Measurements from ENCODE around the gene HSD11B2. TPM values are rescaled to one million over a fixed set of nuclear protein-coding genes. Genes with fewer than 3 reads are reported as not detected.

The HSD11B2 gene
- total and polyA plus RNA-seq, 10 donors, result 0.85 to 18.3 (median 4.2) TPM

- Histone ChIP-seq H3K27me3 (replicated peaks in 1 of 7) (no peaks in the 10 kb centered on the region), H3K4me3 (no peak overlapping the region), H3K36me3 (peaks cover 0 to 100% (median 65%) of the 10 kb centered on the region in 6 donors), H3K4me1 (peaks cover 25 to 99% (median 74%) of the 10 kb centered on the region in 6 donors), H3K9me3 (no peaks in the 10 kb centered on the region), H3K27ac (peak overlapping the region in 5 of 8 donors; percentile 12 to 74 (median 62))
- intact Hi-C loops (cut with DNase I; ENCODE audit: low total_unique reads), result no loop called here
- no peak for DNase-seq
- WGBS, 5 donors, result 70 to 87% (median 80%) methylated on average over 2 to 3 of the region's 3 CpGs; no CpG with 5 or more reads in 1 of the 5 donors
- TF ChIP-seq CTCF (IDR thresholded peaks at IDR 0.05 in 8 of 11, conservative IDR thresholded peaks at IDR 0.05 in 3 of 11) (peak in 1 of 11 experiments; percentile 2), POLR2AphosphoS5 (IDR thresholded peaks at IDR 0.05) (no peak)
Observed at GRCh38 chr16:67445441-67445912, 14.6 kb downstream of the HSD11B2 start.

- Histone ChIP-seq H3K4me3 (no peak overlapping the region), H3K27ac (peak overlapping the region in 7 of 8 donors; percentile 8 to 74 (median 62)), H3K4me1 (peaks cover 27 to 100% (median 78%) of the 10 kb centered on the region in 6 donors), H3K9me3 (no peaks in the 10 kb centered on the region), H3K27me3 (replicated peaks in 1 of 7) (no peaks in the 10 kb centered on the region), H3K36me3 (peaks cover 0 to 100% (median 65%) of the 10 kb centered on the region in 6 donors)
- intact Hi-C loops (cut with DNase I; ENCODE audit: low total_unique reads), result no loop called here
- TF ChIP-seq POLR2AphosphoS5 (IDR thresholded peaks at IDR 0.05), result peak; percentile 57 to 80 (median 79)
- TF ChIP-seq CTCF (IDR thresholded peaks at IDR 0.05 in 8 of 11, conservative IDR thresholded peaks at IDR 0.05 in 3 of 11), result no peak
- no peak for DNase-seq
- 66 to 92% (median 79%) methylated on average over 11 to 12 of the region's 12 CpGs for whole genome bisulfite sequencing, 5 donors
Observed at GRCh38 chr16:67445913-67446907, 15.3 kb downstream of the HSD11B2 start.

- peaks cover 0 to 100% (median 65%) of the 10 kb centered on the region in 6 donors for H3K36me3 ChIP-seq
- intact Hi-C loops (cut with DNase I; ENCODE audit: low total_unique reads), result no loop called here
- 68 to 85% (median 73%) methylated on average over 7 to 8 of the region's 8 CpGs for WGBS, 5 donors
- peaks cover 27 to 100% (median 75%) of the 10 kb centered on the region in 6 donors for H3K4me1 ChIP-seq
- H3K27me3 ChIP-seq (replicated peaks in 1 of 7), result no peaks in the 10 kb centered on the region
- H3K4me3 ChIP-seq, result no peak overlapping the region
- DNase-seq, result no peak
- H3K27ac ChIP-seq, result peak overlapping the region in 7 of 8 donors; percentile 8 to 74 (median 62)
- no peaks in the 10 kb centered on the region for H3K9me3 ChIP-seq
- no peak for TF ChIP-seq POLR2A (IDR thresholded peaks at IDR 0.05)
- TF ChIP-seq POLR2AphosphoS5 (IDR thresholded peaks at IDR 0.05), result peak in 1 of 3 donors; percentile 71
Observed at GRCh38 chr16:67446968-67447507, 16.1 kb downstream of the HSD11B2 start.

- H3K36me3 ChIP-seq, result peaks cover 0 to 100% (median 67%) of the 10 kb centered on the region in 6 donors
- H3K9me3 ChIP-seq, result no peaks in the 10 kb centered on the region
- H3K4me1 ChIP-seq, result peaks cover 27 to 100% (median 74%) of the 10 kb centered on the region in 6 donors
- 64 to 79% (median 69%) methylated on average over 6 of the region's 6 CpGs for WGBS, 5 donors
- H3K27me3 ChIP-seq (replicated peaks in 1 of 7), result no peaks in the 10 kb centered on the region
- TF ChIP-seq POLR2AphosphoS5 (IDR thresholded peaks at IDR 0.05) (peak in 2 of 3 donors; percentile 71 to 75), CTCF (IDR thresholded peaks at IDR 0.05 in 8 of 11, conservative IDR thresholded peaks at IDR 0.05 in 3 of 11) (peak in 9 of 11 experiments; percentile 20 to 76 (median 58)), POLR2A (IDR thresholded peaks at IDR 0.05) (no peak)
- peak overlapping the region in 7 of 8 donors; percentile 8 to 74 (median 62) for H3K27ac ChIP-seq
- no peak for DNase-seq
- intact Hi-C loops (cut with DNase I; ENCODE audit: low total_unique reads), result no loop called here
- no peak overlapping the region for H3K4me3 ChIP-seq
Observed at GRCh38 chr16:67447508-67448076, 16.7 kb downstream of the HSD11B2 start.

Measured in spleen (tissue), 11 donors.